Kidney (tissue), 14 donors: ENCODE measurements around the gene DLGAP1. TPM values are rescaled to one million over a fixed set of nuclear protein-coding genes. Genes with fewer than 3 reads are reported as not detected.

Experiments
- DNase-seq, 5 donors: peaks; one replicate each; pipeline ENCODE4 v3.0.0-alpha.2; 2013 to 2020
- FAIRE-seq: peaks from 2 replicates; lab custom pipeline; 2012; peaks lifted over from hg19 to GRCh38; lab: Jason Lieb, UNC
- H3K27ac ChIP-seq, 2 donors: one replicate each; pipeline ENCODE4 v1.7.0; 2013; ENCODE audit warnings: low read depth in 2 of 2, low read length in 2 of 2, inconsistent platforms in 1 of 2
- H3K27me3 ChIP-seq: one replicate; pipeline ENCODE4 v1.7.1; 2013; ENCODE audit warnings: low read length, inconsistent platforms; ENCODE audit not compliant: control insufficient read depth, insufficient read depth
- H3K36me3 ChIP-seq, 3 donors: one replicate each; pipeline versions ENCODE4 v1.7.0 to v1.7.1; 2013; ENCODE audit warnings: low read length in 3 of 3, control low read depth in 1 of 3, inconsistent platforms in 1 of 3; ENCODE audit not compliant: insufficient read depth in 3 of 3, control insufficient read depth in 2 of 3
- H3K4me1 ChIP-seq, 3 donors: one replicate each; pipeline versions ENCODE4 v1.7.0 to v1.7.1; 2013; ENCODE audit warnings: low read length in 3 of 3, inconsistent platforms in 1 of 3, low read depth in 1 of 3; ENCODE audit not compliant: control insufficient read depth in 2 of 3, insufficient read depth in 2 of 3
- H3K4me3 ChIP-seq, 3 donors: one replicate each; pipeline versions ENCODE4 v1.7.0 to v1.8.1; 2013; ENCODE audit warnings: low read length in 3 of 3, control low read depth in 1 of 3, inconsistent platforms in 1 of 3
- H3K9ac ChIP-seq, 3 donors: one replicate each; pipeline versions ENCODE4 v1.7.0 to v1.7.1; 2013; ENCODE audit warnings: low read length in 3 of 3, control low read depth in 1 of 3, inconsistent platforms in 1 of 3
- H3K9me3 ChIP-seq, 3 donors: one replicate each; pipeline versions ENCODE4 v1.7.0 to v1.7.1; 2013; ENCODE audit warnings: low read length in 3 of 3, control low read depth in 1 of 3, inconsistent platforms in 1 of 3; ENCODE audit not compliant: control insufficient read depth in 2 of 3, insufficient read depth in 1 of 3
- intact Hi-C: fragments of 100-400 bp; cut with DNase I; formaldehyde crosslinking; loops from one replicate; pipeline ENCODE4 v1.11.1; 2022
- polyA plus RNA-seq: library from polyadenylated mRNA; stranded (reverse); fragments of 350-450 nt; fragmentation: Illumina TruSeq; extraction: RNeasy Lipid Tissue Mini Kit (QIAGEN cat#74804); gene quantifications from one replicate; pipeline ENCODE4 v1.2.3, GENCODE V29; 2014; ENCODE audit warnings: low read depth, low replicate concordance; ENCODE audit not compliant: insufficient read depth
- total RNA-seq: library from RNA; stranded (reverse); fragmentation: NEBNext Ultra II Directional; extraction: Animal tissue kit (Norgen Biotek cat#: 25700); gene quantifications from one replicate; pipeline ENCODE4 v1.2.1, GENCODE V29; 2021
- TF ChIP-seq, protein P1 (sequence below): IDR thresholded peaks from 3 replicates; pipeline ENCODE4 v1.5.1; 2012; ENCODE audit warnings: mild to moderate bottlenecking, moderate library complexity, borderline replicate concordance; ENCODE audit not compliant: insufficient read depth; ENCODE audit errors: extremely low read depth
- donor health status: control.
- donor health status: control.
- donor health status: control.
- donor health status: control.
- donor health status: control.
- donor health status: DM: yes; HTN: yes; CAD: no.
- donor health status: Normal renal cell carcinoma (clear cell type).

DLGAP1 gene
- total and polyA plus RNA-seq, 2 donors from 2014 or later = 1.2 to 32.8 TPM

GRCh38 chr18:4250141-4250540 is 205.0 kb downstream of the DLGAP1 start:
- TF ChIP-seq, protein P1, sequence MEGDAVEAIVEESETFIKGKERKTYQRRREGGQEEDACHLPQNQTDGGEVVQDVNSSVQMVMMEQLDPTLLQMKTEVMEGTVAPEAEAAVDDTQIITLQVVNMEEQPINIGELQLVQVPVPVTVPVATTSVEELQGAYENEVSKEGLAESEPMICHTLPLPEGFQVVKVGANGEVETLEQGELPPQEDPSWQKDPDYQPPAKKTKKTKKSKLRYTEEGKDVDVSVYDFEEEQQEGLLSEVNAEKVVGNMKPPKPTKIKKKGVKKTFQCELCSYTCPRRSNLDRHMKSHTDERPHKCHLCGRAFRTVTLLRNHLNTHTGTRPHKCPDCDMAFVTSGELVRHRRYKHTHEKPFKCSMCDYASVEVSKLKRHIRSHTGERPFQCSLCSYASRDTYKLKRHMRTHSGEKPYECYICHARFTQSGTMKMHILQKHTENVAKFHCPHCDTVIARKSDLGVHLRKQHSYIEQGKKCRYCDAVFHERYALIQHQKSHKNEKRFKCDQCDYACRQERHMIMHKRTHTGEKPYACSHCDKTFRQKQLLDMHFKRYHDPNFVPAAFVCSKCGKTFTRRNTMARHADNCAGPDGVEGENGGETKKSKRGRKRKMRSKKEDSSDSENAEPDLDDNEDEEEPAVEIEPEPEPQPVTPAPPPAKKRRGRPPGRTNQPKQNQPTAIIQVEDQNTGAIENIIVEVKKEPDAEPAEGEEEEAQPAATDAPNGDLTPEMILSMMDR = no peak

DNA sequence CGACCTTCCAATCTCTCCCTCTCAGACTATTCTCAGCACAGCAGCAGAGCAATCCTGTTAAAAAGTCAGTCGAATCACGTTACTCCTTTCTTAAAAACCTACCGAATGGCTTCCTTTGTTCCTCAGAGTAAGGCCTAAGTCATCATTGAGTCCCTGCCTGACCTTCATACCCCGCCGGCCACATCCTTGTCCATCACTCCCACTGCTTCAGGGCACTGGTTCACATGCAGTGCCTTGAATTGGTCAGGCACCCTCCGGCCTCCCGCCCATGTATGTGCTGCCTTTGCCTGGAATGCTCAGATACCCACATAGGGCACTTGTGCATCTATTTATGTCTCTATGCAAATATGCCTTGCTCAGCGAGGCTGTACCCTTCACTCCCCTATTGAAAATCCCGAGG is 206.4 kb downstream of the DLGAP1 start:
- H3K9me3 ChIP-seq = no peaks in the 10 kb centered on the region
- H3K4me1 ChIP-seq = no peaks in the 10 kb centered on the region
- H3K4me3 ChIP-seq = no peak overlapping the region
- DNase-seq = no peak
- FAIRE-seq = no peak
- no peak overlapping the region for H3K9ac ChIP-seq
- H3K36me3 ChIP-seq = no peaks in the 10 kb centered on the region
- H3K27ac ChIP-seq = no peak overlapping the region
- TF ChIP-seq, protein P1 = no peak
- intact Hi-C loops = no loop called here
- no peaks in the 10 kb centered on the region for H3K27me3 ChIP-seq

More at GRCh38 chr18:4250141-4250540, 205.0 kb downstream of the DLGAP1 start:
- Histone ChIP-seq H3K27ac (no peak overlapping the region), H3K27me3 (no peaks in the 10 kb centered on the region), H3K4me3 (no peak overlapping the region), H3K4me1 (no peaks in the 10 kb centered on the region), H3K36me3 (no peaks in the 10 kb centered on the region), H3K9me3 (no peaks in the 10 kb centered on the region), H3K9ac (no peak overlapping the region)
- DNase-seq = no peak
- FAIRE-seq = no peak
- intact Hi-C loops = no loop called here

DNA sequence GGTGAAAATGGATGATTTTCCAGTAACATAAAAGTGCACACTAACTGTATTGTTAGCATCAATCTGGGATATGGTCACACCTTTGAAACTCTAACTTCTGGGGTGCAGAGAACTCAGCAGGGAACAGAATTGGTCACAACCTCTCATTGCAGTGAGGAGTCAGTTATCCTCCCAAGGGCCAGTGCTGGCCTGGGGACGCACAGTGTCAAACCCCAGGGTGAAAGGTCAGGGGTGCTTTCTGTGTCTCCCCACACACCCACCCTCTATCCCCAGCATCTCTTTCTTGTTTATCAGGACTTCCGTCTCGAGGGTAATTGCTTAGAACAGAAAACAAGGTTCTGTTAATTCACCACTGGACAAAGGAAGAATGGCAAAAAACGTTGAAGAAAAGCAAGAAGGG is 208.7 kb downstream of the DLGAP1 start:
- Histone ChIP-seq H3K4me3 (no peak overlapping the region), H3K27ac (no peak overlapping the region), H3K9me3 (no peaks in the 10 kb centered on the region), H3K9ac (no peak overlapping the region), H3K36me3 (no peaks in the 10 kb centered on the region), H3K27me3 (no peaks in the 10 kb centered on the region), H3K4me1 (no peaks in the 10 kb centered on the region)
- FAIRE-seq (no peak), DNase-seq (no peak)
- intact Hi-C loops = no loop called here
- TF ChIP-seq, protein P1 = no peak

DNA sequence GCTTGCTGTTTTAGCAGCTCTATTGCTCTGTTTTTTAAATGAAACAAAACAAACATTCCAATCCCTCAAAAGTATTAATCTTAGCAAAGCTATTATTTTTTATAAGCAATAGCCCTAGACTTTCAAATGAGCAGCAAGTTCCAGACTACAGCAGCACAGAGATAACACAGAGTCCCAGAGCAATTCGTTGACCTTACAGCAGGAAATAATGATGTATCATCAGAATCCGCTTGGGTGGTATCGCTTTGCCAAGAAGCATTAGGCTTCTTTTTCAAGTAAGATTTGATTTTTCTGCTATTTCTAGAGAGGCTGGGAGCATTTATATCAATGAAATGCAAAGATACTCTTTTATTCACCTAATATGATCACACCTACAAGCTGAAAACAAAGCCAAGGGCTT is 209.7 kb downstream of the DLGAP1 start:
- no peaks in the 10 kb centered on the region for H3K36me3 ChIP-seq
- TF ChIP-seq, protein P1 = no peak
- H3K27ac ChIP-seq = no peak overlapping the region
- H3K27me3 ChIP-seq = no peaks in the 10 kb centered on the region
- H3K9ac ChIP-seq = no peak overlapping the region
- DNase-seq (no peak), FAIRE-seq (no peak)
- no peaks in the 10 kb centered on the region for H3K4me1 ChIP-seq
- intact Hi-C loops = no loop called here
- H3K4me3 ChIP-seq = no peak overlapping the region
- H3K9me3 ChIP-seq = no peaks in the 10 kb centered on the region
